ENCODE data around the gene USP48. TPM values are rescaled to one million over a fixed set of nuclear protein-coding genes. Genes with fewer than 3 reads are reported as not detected.

The USP48 gene
- total and polyA plus RNA-seq, 10 of the 15 experiments (the other 5 are each of a cell fraction or from before 2014, with no cell fraction given), result 21.2 to 115 (median 75.5) TPM

DNA sequence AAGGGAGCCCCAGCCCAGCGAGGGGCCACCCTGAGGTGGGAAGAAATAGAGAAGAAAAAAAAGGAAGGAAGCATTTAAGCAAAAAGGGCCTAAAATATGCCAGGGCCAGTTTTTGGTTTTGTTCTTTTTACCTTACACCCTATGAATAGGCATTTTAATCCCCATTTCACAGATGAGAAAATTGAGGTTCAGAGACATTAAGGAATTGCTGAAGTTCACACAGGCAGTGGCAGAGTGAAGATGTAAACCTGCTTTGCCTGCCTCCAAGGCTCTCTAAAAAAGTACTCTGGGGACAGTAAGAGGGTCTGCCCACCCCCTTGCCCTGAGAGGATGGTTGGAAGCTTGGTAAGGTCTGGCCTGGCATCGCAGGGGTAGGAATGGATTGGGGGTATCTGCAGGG, 133.6 kb downstream of the USP48 start (continued):
- TF ChIP-seq SREBF2 (IDR thresholded peaks at IDR 0.05; ENCODE audit: low read length) (no peak), CBFB (IDR thresholded peaks at IDR 0.05; ENCODE audit: low read depth) (no peak), RB1 (IDR thresholded peaks at IDR 0.05; ENCODE audit: borderline replicate concordance) (no peak)
- TF ChIP-seq, protein P1, sequence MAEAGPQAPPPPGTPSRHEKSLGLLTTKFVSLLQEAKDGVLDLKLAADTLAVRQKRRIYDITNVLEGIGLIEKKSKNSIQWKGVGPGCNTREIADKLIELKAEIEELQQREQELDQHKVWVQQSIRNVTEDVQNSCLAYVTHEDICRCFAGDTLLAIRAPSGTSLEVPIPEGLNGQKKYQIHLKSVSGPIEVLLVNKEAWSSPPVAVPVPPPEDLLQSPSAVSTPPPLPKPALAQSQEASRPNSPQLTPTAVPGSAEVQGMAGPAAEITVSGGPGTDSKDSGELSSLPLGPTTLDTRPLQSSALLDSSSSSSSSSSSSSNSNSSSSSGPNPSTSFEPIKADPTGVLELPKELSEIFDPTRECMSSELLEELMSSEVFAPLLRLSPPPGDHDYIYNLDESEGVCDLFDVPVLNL (IDR thresholded peaks at IDR 0.05; ENCODE audit: low read depth, low read length), result no peak

DNA sequence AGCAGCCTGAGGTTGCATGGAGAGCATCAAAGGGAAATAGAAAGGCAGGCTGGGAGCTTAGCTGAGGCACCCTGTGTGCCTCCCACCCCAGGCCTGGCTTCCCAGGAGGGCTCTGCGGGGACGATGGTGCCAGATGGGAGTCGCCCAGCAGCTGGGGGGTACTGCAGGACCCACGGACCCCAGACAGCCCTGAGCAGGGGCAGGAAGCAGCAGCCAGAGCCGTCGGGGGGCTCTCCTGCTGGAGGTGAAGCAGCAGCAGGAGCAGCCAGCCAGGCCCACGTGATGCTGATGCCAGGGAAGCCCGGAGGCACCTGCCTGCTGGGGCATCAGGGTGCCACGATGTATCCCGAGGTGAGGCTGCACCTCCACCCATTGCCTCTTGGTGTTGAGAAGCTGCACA, 134.2 kb downstream of the USP48 start:
- Histone ChIP-seq H3K36me3 (ENCODE audit: control insufficient read depth in 2 of 2, insufficient read depth in 2 of 2, low read length in 1 of 2) (no peaks in the 10 kb centered on the region), H3K9ac (ENCODE audit: control insufficient read depth, insufficient read depth, low read length) (no peak overlapping the region), H4K20me1 (ENCODE audit: control insufficient read depth, insufficient read depth) (no peaks in the 10 kb centered on the region), H3K27me3 (replicated peaks in 1 of 2; ENCODE audit: control insufficient read depth in 2 of 2, insufficient read depth in 2 of 2, low read length in 1 of 2) (peaks cover 6 to 13% of the 10 kb centered on the region in 2 experiments), H3K27ac (ENCODE audit: control insufficient read depth, insufficient read depth) (no peak overlapping the region), H2AFZ (ENCODE audit: control insufficient read depth, low read depth, low read length) (no peak overlapping the region), H3K4me2 (ENCODE audit: control insufficient read depth, insufficient read depth) (no peak overlapping the region), H3K4me3 (no peak overlapping the region), H3K9me3 (replicated peaks; ENCODE audit: control insufficient read depth, insufficient read depth, low read length) (no peaks in the 10 kb centered on the region), H3K4me1 (ENCODE audit: control insufficient read depth, insufficient read depth, low read length) (0 out of 2 replicates have a peak, but pooled peaks cover 3% of the 10 kb centered on the region), H3K79me2 (ENCODE audit: control insufficient read depth, insufficient read depth, low read length) (no peaks in the 10 kb centered on the region)
- ChIA-PET CTCF (no interaction called here), RAD21 (ENCODE audit: unreplicated experiment) (no interaction called here), POLR2A (no interaction called here), SMC1A (ENCODE audit: uncharacterized antibody, unreplicated experiment) (interaction anchor here (1.7 kb wide), 1 partner anchor 367 kb away, joined by 3 read pairs; no protein-coding TSS in a partner anchor)
- WGBS (ENCODE audit: insufficient coverage, insufficient replicate concordance, low lambda C conversion rate, missing lambda C conversion rate), result 4% methylated on average over 10 of the region's 10 CpGs
- ATAC-seq (no peak), DNase-seq (ENCODE audit: low read depth, low spot score) (no peak), FAIRE-seq (no peak)
- TF ChIP-seq ZNF384 (IDR thresholded peaks at IDR 0.05; ENCODE audit: borderline replicate concordance, low read depth, low read length), result no peak
- TF ChIP-seq ZBTB4 (CRISPR knock-in tag; IDR thresholded peaks at IDR 0.05), result no peak
- no peak for TF ChIP-seq STAT1 (conservative IDR thresholded peaks at IDR 0.05)
- TF ChIP-seq NBN (IDR thresholded peaks at IDR 0.05), result no peak
- no peak for TF ChIP-seq ZNF687 (IDR thresholded peaks at IDR 0.05)
- no peak for TF ChIP-seq DPF2 (IDR thresholded peaks at IDR 0.05)
- TF ChIP-seq SIX5 (IDR thresholded peaks at IDR 0.05; ENCODE audit: low read depth, low read length, severe bottlenecking), result no peak
- no peak for TF ChIP-seq SMAD5 (IDR thresholded peaks at IDR 0.05; ENCODE audit: low read depth)
- no peak for TF ChIP-seq BRCA1 (IDR thresholded peaks at IDR 0.05; ENCODE audit: low read depth, low read length)
- TF ChIP-seq SP1 (IDR thresholded peaks at IDR 0.05; ENCODE audit: low read depth, low read length), result no peak
- TF ChIP-seq CHD4 (IDR thresholded peaks at IDR 0.05), result no peak
- TF ChIP-seq SUPT20H (IDR thresholded peaks at IDR 0.05; ENCODE audit: borderline replicate concordance, control insufficient read depth, low read depth, low read length), result no peak
- no TSS peak for BruUV-seq (replicated peaks)
- in situ Hi-C loops (cut with MboI) (no loop called here), intact Hi-C loops (cut with micrococcal nuclease; ENCODE audit: unreplicated experiment) (no loop called here)

Measured in GM12878 (cell line).